Gastrocnemius medialis (tissue), 4 donors: ENCODE data around the gene PKD2L1. TPM values are rescaled to one million over a fixed set of nuclear protein-coding genes. Genes with fewer than 3 reads are reported as not detected.
"Not testable (repeated sequence)": the region's sequence is repeated elsewhere in the genome, so short reads cannot be mapped to it uniquely, and the experiment has no call there.

ENCODE experiments used
- ATAC-seq, 2 donors: fragments of 150-250 bp; one replicate each; pipeline ENCODE4 v1.9.1; 2016
- DNase-seq, 2 donors: peaks; one replicate each; pipeline ENCODE4 v3.0.0-alpha.2; 2019
- H3K27ac ChIP-seq, 4 donors: fragments of 200-600 bp; sonication (generic); 1 replicate in 1 of 4; 2 replicates in 3 of 4; pipeline ENCODE4 v1.5.1; 2016 to 2018; ENCODE audit warnings: mild to moderate bottlenecking in 2 of 4, moderate library complexity in 1 of 4
- H3K27me3 ChIP-seq, 3 donors: fragments of 200-600 bp; sonication (generic) in 2 of 3; 1 replicate in 1 of 3; 2 replicates in 2 of 3; pipeline versions ENCODE4 v1.5.1 to v1.6.0; 2016 to 2019; ENCODE audit warnings: mild to moderate bottlenecking in 1 of 3, moderate library complexity in 1 of 3
- H3K36me3 ChIP-seq, 2 donors: fragments of 200-600 bp; sonication (generic) in 1 of 2; one replicate each; pipeline ENCODE4 v1.5.1; 2017 to 2018
- H3K4me1 ChIP-seq, 2 donors: fragments of 200-600 bp; sonication (generic) in 1 of 2; one replicate each; pipeline ENCODE4 v1.5.1; 2016 to 2017; ENCODE audit warnings: mild to moderate bottlenecking in 2 of 2
- H3K4me3 ChIP-seq, 4 donors: fragments of 200-600 bp; sonication (generic) in 3 of 4; 1 replicate in 1 of 4; 2 replicates in 3 of 4; pipeline ENCODE4 v1.5.1; 2016 to 2019; ENCODE audit warnings: mild to moderate bottlenecking in 2 of 4
- H3K9me3 ChIP-seq, 3 donors: fragments of 200-600 bp; sonication (generic) in 2 of 3; 1 replicate in 1 of 3; 2 replicates in 2 of 3; pipeline ENCODE4 v1.5.1; 2016 to 2019
- POLR2A ChIP-seq, 2 donors: fragments of 450-650 bp; IDR thresholded peaks; one replicate each; pipeline ENCODE4 v1.6.1; 2017; ENCODE audit warnings: antibody characterized with exemption in 2 of 2, mild to moderate bottlenecking in 2 of 2, moderate library complexity in 2 of 2
- in situ Hi-C, 4 donors: fragments of 200-750 bp; cut with MboI; loops; one replicate each; pipeline versions ENCODE4 v1.15.0 to v1.8.0; 2017; ENCODE audit warnings: low sequenced_read_pairs in 4 of 4
- intact Hi-C: fragments of 100-400 bp; cut with DNase I; formaldehyde crosslinking; loops from one replicate; pipeline ENCODE4 v1.15.1; 2023; ENCODE audit warnings: low total_unique reads
- total RNA-seq, 4 donors: library from RNA; depleted of rRNA; stranded (reverse); fragments of >200 nt; gene quantifications; one replicate each; pipeline versions ENCODE4 v1.1.0 to v1.2.3, GENCODE V29; 2016
- TF ChIP-seq, protein P1 (sequence below), 5 experiments: fragments of 450-650 bp in 3 of 5; fragments of 200-600 bp in 2 of 5; sonication (generic) in 2 of 5; IDR thresholded peaks in 4 of 5; conservative IDR thresholded peaks in 1 of 5; 1 replicate in 4 of 5; 2 replicates in 1 of 5; pipeline ENCODE4 v1.5.1; 2016 to 2019; ENCODE audit warnings: antibody characterized with exemption in 5 of 5, mild to moderate bottlenecking in 3 of 5, moderate library complexity in 3 of 5

The PKD2L1 gene
- total RNA-seq, 4 donors from 2014 or later, result not detected

DNA sequence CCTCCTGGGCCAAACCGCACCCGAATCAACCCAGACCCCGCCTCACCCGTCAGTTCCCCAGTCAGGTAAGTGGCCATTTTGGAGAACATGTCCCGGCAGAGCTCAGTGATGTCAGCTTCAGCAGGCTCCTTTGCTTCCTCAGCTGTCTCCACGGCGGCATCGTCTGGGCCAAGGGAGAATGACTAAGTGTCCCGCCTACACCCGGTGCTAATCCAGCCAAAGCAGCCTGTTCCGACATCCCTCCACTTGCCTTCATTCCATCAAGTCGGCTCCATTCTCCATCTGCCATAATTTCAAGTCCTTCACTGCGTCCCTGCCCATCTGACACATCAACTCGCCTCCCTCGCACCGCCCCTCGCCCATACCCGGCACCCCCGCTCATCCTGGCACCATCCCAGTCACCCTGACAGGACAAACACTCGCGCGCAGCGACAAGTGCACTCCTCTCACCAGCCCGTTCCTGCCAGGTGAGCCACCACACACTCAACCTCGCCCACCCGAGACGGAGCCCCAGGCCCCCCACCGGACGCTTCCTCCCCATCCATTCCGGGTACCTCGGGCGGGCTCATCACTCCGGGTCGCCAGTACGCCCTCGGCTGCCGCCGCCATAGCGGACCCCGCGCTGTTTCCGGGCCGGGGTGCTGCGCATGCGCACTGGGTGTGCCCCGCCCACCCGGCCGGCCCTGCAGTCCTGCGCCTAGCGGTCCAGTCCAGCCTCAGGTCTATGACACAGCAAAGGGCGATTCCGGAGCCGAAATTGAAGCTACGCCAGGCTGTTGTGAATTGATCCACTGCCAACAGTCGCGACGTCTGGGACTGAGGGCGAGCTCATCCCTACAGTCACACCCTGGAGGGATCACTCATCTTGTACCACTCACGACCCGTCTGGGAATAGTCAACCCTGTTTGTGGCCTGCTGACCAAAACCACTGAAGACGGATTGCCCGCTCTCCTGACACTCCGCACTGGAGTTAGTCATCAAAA is 43.7 kb downstream of the PKD2L1 start, which contains the start of gene BLOC1S2:
TSS of gene BLOC1S2 (minus strand) at position 630 of the 983 bp plus-strand sequence. CDS start at position 609, 21 bp downstream.
- intact Hi-C loops, result loop anchor here (1.0 to 2.0 kb wide), 6 partner anchors 19 to 248 kb away; partner anchors contain the start of genes CHUK, CWF19L1 and HIF1AN
- peak within 1 kb of the TSS; percentile 89 to 98 (median 96) for H3K27ac ChIP-seq
- peaks cover 0 to 25% of the 10 kb centered on the region in 2 donors for H3K36me3 ChIP-seq
- H3K4me1 ChIP-seq, result peaks cover 26 to 40% of the 10 kb centered on the region in 2 donors
- ATAC-seq, result peak; percentile 89 to 92
- no peaks in the 10 kb centered on the region for H3K9me3 ChIP-seq
- peak within 1 kb of the TSS; percentile 70 to 95 (median 89) for H3K4me3 ChIP-seq
- peak; percentile 80 to 90 for DNase-seq
- in situ Hi-C loops, result no loop called here
- H3K27me3 ChIP-seq, result no peaks in the 10 kb centered on the region
- TF ChIP-seq, protein P1, sequence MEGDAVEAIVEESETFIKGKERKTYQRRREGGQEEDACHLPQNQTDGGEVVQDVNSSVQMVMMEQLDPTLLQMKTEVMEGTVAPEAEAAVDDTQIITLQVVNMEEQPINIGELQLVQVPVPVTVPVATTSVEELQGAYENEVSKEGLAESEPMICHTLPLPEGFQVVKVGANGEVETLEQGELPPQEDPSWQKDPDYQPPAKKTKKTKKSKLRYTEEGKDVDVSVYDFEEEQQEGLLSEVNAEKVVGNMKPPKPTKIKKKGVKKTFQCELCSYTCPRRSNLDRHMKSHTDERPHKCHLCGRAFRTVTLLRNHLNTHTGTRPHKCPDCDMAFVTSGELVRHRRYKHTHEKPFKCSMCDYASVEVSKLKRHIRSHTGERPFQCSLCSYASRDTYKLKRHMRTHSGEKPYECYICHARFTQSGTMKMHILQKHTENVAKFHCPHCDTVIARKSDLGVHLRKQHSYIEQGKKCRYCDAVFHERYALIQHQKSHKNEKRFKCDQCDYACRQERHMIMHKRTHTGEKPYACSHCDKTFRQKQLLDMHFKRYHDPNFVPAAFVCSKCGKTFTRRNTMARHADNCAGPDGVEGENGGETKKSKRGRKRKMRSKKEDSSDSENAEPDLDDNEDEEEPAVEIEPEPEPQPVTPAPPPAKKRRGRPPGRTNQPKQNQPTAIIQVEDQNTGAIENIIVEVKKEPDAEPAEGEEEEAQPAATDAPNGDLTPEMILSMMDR (IDR thresholded peaks at IDR 0.05 in 4 of 5, conservative IDR thresholded peaks at IDR 0.05 in 1 of 5), result peak in 2 of 5 experiments; percentile 35 to 36
- TF ChIP-seq POLR2A (IDR thresholded peaks at IDR 0.05), result peak; percentile 88 to 89

- intact Hi-C loops, ATAC-seq, in situ Hi-C loops, H3K9me3 ChIP-seq, H3K27me3 ChIP-seq, DNase-seq: not testable (repeated sequence)
- Histone ChIP-seq H3K4me1 (peaks cover 26 to 40% of the 10 kb centered on the region in 2 donors), H3K4me3 (peak overlapping the region; percentile 70 to 95 (median 89)), H3K27ac (peak overlapping the region; percentile 89 to 98 (median 96)), H3K36me3 (peaks cover 0 to 35% of the 10 kb centered on the region in 2 donors)
Observed at GRCh38 chr10:100285326-100285725, 44.7 kb downstream of the PKD2L1 start.

- in situ Hi-C loops, result no loop called here
- H3K36me3 ChIP-seq, result peaks cover 0 to 52% of the 10 kb centered on the region in 2 donors
- peak overlapping the region in 1 of 4 donors; percentile 13 for H3K27ac ChIP-seq
- DNase-seq (no peak), ATAC-seq (no peak)
- H3K4me3 ChIP-seq, result no peak overlapping the region
- no peak for TF ChIP-seq POLR2A (IDR thresholded peaks at IDR 0.05)
- TF ChIP-seq, protein P1 (IDR thresholded peaks at IDR 0.05 in 4 of 5, conservative IDR thresholded peaks at IDR 0.05 in 1 of 5), result no peak
- H3K27me3 ChIP-seq, result no peaks in the 10 kb centered on the region
- no peaks in the 10 kb centered on the region for H3K9me3 ChIP-seq
- peaks cover 26 to 40% of the 10 kb centered on the region in 2 donors for H3K4me1 ChIP-seq
- intact Hi-C loops, result no loop called here
Observed at GRCh38 chr10:100282907-100283306, 47.1 kb downstream of the PKD2L1 start.

DNA sequence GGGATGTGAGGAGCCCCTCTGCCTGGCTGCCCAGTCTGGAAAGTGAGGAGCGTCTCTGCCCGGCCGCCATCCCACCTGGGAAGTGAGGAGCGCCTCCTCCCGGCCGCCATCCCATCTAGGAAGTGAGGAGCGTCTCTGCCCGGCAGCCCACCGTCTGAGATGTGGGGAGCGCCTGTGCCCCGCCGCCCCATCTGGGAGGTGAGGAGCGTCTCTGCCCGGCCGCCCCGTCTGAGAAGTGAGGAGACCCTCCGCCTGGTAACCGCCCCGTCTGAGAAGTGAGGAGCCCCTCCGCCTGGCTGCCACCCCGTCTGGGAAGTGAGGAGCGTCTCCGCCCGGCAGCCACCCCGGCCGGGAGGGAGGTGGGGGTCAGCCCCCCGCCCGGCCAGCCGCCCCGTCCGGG is 53.1 kb downstream of the PKD2L1 start:
- H3K27me3 ChIP-seq, H3K4me1 ChIP-seq, ATAC-seq, H3K27ac ChIP-seq, in situ Hi-C loops, DNase-seq, H3K9me3 ChIP-seq, H3K4me3 ChIP-seq: not testable (repeated sequence)
- H3K36me3 ChIP-seq, result peaks cover 0 to 58% of the 10 kb centered on the region in 2 donors
- intact Hi-C loops, result loop anchor here (10.0 kb wide), 1 partner anchor 842 kb away; the partner anchor contains the start of gene GOT1

GRCh38 chr10:100267239-100268104 is 62.6 kb downstream of the PKD2L1 start, which contains the start of gene CWF19L1:
CWF19L1 (minus strand) TSS chr10:100267638; CDS start chr10:100267593, 45 bp downstream.
- TF ChIP-seq POLR2A (IDR thresholded peaks at IDR 0.05), result peak; percentile 14 to 25
- TF ChIP-seq, protein P1 (IDR thresholded peaks at IDR 0.05 in 4 of 5, conservative IDR thresholded peaks at IDR 0.05 in 1 of 5), result no peak
- DNase-seq (peak; percentile 78 to 86), ATAC-seq (peak; percentile 99)
- Histone ChIP-seq H3K9me3 (no peaks in the 10 kb centered on the region), H3K4me3 (peak within 1 kb of the TSS; percentile 68 to 99 (median 90)), H3K27ac (peak within 1 kb of the TSS; percentile 76 to 86 (median 80)), H3K27me3 (no peaks in the 10 kb centered on the region), H3K4me1 (peaks cover 9 to 20% of the 10 kb centered on the region in 2 donors), H3K36me3 (peaks cover 0 to 7% of the 10 kb centered on the region in 2 donors)
- in situ Hi-C loops (no loop called here), intact Hi-C loops (loop anchor here (1.0 kb wide), 2 partner anchors 19 to 81 kb away; partner anchors contain the start of genes BLOC1S2 and ERLIN1)
